ENCODE results near the gene KIF2A. TPM values are rescaled to one million over a fixed set of nuclear protein-coding genes. Genes with fewer than 3 reads are reported as not detected.

Gene KIF2A
- total and polyA plus RNA-seq, 2 of the 13 experiments (the other 11 are each of a cell fraction or from before 2014, with no cell fraction given): 8.5 to 19.2 TPM

DNA sequence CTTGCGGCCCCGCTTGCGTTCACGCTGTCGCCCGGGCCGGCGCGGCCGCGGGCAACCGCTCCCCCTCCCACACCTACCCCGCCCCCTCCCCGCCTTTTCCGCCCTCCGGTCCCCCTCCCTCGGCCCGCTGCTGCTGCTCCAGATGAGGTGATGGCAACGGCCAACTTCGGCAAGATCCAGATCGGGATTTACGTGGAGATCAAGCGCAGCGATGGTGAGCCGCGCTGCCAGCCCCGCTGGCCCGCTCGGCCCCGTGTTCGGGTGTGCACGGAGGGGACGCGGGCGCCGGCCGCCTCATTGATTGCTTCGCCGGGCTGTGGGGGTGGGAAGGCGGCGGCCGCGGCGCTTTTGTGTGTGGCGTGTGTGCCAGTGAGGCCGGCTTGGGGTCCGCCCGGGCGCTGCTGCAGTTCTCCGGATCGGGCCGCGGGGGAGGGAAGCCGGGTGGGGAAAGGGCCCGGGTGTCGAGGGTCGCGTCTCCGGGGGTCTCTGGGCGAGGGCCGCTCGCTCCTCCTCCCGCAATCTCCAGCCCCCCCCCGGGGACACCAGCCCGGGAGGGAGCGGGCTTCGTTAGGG lies 403 bp downstream of the KIF2A start (continued):
- TF ChIP-seq, protein P1, sequence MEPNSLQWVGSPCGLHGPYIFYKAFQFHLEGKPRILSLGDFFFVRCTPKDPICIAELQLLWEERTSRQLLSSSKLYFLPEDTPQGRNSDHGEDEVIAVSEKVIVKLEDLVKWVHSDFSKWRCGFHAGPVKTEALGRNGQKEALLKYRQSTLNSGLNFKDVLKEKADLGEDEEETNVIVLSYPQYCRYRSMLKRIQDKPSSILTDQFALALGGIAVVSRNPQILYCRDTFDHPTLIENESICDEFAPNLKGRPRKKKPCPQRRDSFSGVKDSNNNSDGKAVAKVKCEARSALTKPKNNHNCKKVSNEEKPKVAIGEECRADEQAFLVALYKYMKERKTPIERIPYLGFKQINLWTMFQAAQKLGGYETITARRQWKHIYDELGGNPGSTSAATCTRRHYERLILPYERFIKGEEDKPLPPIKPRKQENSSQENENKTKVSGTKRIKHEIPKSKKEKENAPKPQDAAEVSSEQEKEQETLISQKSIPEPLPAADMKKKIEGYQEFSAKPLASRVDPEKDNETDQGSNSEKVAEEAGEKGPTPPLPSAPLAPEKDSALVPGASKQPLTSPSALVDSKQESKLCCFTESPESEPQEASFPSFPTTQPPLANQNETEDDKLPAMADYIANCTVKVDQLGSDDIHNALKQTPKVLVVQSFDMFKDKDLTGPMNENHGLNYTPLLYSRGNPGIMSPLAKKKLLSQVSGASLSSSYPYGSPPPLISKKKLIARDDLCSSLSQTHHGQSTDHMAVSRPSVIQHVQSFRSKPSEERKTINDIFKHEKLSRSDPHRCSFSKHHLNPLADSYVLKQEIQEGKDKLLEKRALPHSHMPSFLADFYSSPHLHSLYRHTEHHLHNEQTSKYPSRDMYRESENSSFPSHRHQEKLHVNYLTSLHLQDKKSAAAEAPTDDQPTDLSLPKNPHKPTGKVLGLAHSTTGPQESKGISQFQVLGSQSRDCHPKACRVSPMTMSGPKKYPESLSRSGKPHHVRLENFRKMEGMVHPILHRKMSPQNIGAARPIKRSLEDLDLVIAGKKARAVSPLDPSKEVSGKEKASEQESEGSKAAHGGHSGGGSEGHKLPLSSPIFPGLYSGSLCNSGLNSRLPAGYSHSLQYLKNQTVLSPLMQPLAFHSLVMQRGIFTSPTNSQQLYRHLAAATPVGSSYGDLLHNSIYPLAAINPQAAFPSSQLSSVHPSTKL (CRISPR knock-in tag; IDR thresholded peaks at IDR 0.05): no peak
- TF ChIP-seq, protein P2, sequence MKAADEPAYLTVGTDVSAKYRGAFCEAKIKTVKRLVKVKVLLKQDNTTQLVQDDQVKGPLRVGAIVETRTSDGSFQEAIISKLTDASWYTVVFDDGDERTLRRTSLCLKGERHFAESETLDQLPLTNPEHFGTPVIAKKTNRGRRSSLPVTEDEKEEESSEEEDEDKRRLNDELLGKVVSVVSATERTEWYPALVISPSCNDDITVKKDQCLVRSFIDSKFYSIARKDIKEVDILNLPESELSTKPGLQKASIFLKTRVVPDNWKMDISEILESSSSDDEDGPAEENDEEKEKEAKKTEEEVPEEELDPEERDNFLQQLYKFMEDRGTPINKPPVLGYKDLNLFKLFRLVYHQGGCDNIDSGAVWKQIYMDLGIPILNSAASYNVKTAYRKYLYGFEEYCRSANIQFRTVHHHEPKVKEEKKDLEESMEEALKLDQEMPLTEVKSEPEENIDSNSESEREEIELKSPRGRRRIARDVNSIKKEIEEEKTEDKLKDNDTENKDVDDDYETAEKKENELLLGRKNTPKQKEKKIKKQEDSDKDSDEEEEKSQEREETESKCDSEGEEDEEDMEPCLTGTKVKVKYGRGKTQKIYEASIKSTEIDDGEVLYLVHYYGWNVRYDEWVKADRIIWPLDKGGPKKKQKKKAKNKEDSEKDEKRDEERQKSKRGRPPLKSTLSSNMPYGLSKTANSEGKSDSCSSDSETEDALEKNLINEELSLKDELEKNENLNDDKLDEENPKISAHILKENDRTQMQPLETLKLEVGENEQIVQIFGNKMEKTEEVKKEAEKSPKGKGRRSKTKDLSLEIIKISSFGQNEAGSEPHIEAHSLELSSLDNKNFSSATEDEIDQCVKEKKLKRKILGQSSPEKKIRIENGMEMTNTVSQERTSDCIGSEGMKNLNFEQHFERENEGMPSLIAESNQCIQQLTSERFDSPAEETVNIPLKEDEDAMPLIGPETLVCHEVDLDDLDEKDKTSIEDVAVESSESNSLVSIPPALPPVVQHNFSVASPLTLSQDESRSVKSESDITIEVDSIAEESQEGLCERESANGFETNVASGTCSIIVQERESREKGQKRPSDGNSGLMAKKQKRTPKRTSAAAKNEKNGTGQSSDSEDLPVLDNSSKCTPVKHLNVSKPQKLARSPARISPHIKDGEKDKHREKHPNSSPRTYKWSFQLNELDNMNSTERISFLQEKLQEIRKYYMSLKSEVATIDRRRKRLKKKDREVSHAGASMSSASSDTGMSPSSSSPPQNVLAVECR (CRISPR knock-in tag; IDR thresholded peaks at IDR 0.05; ENCODE audit: borderline replicate concordance): peak; percentile 10; the same call in 1 of the 2 replicates
- TF ChIP-seq, protein P3, sequence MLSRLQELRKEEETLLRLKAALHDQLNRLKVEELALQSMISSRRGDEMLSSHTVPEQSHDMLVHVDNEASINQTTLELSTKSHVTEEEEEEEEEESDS (CRISPR knock-in tag; IDR thresholded peaks at IDR 0.05; ENCODE audit: borderline replicate concordance): no peak
- TF ChIP-seq, protein P4, sequence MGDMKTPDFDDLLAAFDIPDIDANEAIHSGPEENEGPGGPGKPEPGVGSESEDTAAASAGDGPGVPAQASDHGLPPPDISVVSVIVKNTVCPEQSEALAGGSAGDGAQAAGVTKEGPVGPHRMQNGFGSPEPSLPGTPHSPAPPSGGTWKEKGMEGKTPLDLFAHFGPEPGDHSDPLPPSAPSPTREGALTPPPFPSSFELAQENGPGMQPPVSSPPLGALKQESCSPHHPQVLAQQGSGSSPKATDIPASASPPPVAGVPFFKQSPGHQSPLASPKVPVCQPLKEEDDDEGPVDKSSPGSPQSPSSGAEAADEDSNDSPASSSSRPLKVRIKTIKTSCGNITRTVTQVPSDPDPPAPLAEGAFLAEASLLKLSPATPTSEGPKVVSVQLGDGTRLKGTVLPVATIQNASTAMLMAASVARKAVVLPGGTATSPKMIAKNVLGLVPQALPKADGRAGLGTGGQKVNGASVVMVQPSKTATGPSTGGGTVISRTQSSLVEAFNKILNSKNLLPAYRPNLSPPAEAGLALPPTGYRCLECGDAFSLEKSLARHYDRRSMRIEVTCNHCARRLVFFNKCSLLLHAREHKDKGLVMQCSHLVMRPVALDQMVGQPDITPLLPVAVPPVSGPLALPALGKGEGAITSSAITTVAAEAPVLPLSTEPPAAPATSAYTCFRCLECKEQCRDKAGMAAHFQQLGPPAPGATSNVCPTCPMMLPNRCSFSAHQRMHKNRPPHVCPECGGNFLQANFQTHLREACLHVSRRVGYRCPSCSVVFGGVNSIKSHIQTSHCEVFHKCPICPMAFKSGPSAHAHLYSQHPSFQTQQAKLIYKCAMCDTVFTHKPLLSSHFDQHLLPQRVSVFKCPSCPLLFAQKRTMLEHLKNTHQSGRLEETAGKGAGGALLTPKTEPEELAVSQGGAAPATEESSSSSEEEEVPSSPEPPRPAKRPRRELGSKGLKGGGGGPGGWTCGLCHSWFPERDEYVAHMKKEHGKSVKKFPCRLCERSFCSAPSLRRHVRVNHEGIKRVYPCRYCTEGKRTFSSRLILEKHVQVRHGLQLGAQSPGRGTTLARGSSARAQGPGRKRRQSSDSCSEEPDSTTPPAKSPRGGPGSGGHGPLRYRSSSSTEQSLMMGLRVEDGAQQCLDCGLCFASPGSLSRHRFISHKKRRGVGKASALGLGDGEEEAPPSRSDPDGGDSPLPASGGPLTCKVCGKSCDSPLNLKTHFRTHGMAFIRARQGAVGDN (CRISPR knock-in tag; IDR thresholded peaks at IDR 0.05): peak; percentile 29; the same call in 1 of the 2 replicates
- TF ChIP-seq, protein P5, sequence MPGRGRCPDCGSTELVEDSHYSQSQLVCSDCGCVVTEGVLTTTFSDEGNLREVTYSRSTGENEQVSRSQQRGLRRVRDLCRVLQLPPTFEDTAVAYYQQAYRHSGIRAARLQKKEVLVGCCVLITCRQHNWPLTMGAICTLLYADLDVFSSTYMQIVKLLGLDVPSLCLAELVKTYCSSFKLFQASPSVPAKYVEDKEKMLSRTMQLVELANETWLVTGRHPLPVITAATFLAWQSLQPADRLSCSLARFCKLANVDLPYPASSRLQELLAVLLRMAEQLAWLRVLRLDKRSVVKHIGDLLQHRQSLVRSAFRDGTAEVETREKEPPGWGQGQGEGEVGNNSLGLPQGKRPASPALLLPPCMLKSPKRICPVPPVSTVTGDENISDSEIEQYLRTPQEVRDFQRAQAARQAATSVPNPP (CRISPR knock-in tag; IDR thresholded peaks at IDR 0.05): no peak
- TF ChIP-seq RBM39 (IDR thresholded peaks at IDR 0.05; ENCODE audit: low read depth, low read length, poor library complexity, severe bottlenecking) (no peak), ZNF562 (CRISPR knock-in tag; IDR thresholded peaks at IDR 0.05; ENCODE audit: borderline replicate concordance) (no peak), ZNF558 (CRISPR knock-in tag; IDR thresholded peaks at IDR 0.05; ENCODE audit: borderline replicate concordance) (no peak; the same call in 1 of the 2 replicates), ELF1 (CRISPR knock-in tag; IDR thresholded peaks at IDR 0.05) (no peak), CREM (IDR thresholded peaks at IDR 0.05) (no peak), CREM (CRISPR knock-in tag; IDR thresholded peaks at IDR 0.05) (no peak), MAZ (IDR thresholded peaks at IDR 0.05; ENCODE audit: borderline replicate concordance, low read depth, low read length) (no peak), MAZ (CRISPR knock-in tag; IDR thresholded peaks at IDR 0.05; ENCODE audit: low read depth) (no peak; the same call in 1 of the 2 replicates), YEATS4 (CRISPR knock-in tag; IDR thresholded peaks at IDR 0.05; ENCODE audit: borderline replicate concordance) (no peak), RAD21 (CRISPR knock-in tag; IDR thresholded peaks at IDR 0.05) (no peak)
